GM23248 (cell line): Measurements from ENCODE around the gene HCN2. TPM values are rescaled to one million over a fixed set of nuclear protein-coding genes. Genes with fewer than 3 reads are reported as not detected.

ENCODE experiments used
- DNase-seq: peaks from one replicate; pipeline ENCODE4 v3.0.0-alpha.2; 2015
- H2AFZ ChIP-seq: fragments of 200-600 bp; sonication (generic); 2 replicates; pipeline ENCODE4 v1.6.1; 2016; ENCODE audit warnings: antibody characterized with exemption
- H3F3A ChIP-seq: fragments of 200-600 bp; sonication (generic); 2 replicates; pipeline ENCODE4 v1.6.1; 2016; ENCODE audit warnings: mild to moderate bottlenecking, antibody characterized with exemption, mixed run types; ENCODE audit not compliant: insufficient read depth
- H3K27ac ChIP-seq: fragments of 200-600 bp; sonication (generic); 2 replicates; pipeline ENCODE4 v1.5.1; 2016; ENCODE audit warnings: mild to moderate bottlenecking
- H3K27me3 ChIP-seq: fragments of 200-600 bp; sonication (generic); replicated peaks from 2 replicates; pipeline ENCODE4 v1.6.1; 2016; ENCODE audit warnings: mild to moderate bottlenecking; ENCODE audit not compliant: insufficient read depth
- H3K36me3 ChIP-seq: fragments of 200-600 bp; sonication (generic); 2 replicates; pipeline ENCODE4 v1.6.1; 2016; ENCODE audit warnings: low read depth, mild to moderate bottlenecking
- H3K4me1 ChIP-seq: fragments of 200-600 bp; sonication (generic); 2 replicates; pipeline ENCODE4 v1.6.1; 2016; ENCODE audit warnings: mild to moderate bottlenecking; ENCODE audit not compliant: insufficient read depth
- H3K4me2 ChIP-seq: fragments of 200-600 bp; sonication (generic); one replicate; pipeline ENCODE4 v1.6.1; 2016; ENCODE audit warnings: mild to moderate bottlenecking; ENCODE audit not compliant: unreplicated experiment
- H3K4me3 ChIP-seq: fragments of 200-600 bp; sonication (generic); 2 replicates; pipeline ENCODE4 v1.5.1; 2016; ENCODE audit warnings: mild to moderate bottlenecking
- H3K79me2 ChIP-seq: fragments of 200-600 bp; sonication (generic); 2 replicates; pipeline ENCODE4 v1.6.1; 2016; ENCODE audit warnings: mild to moderate bottlenecking; ENCODE audit not compliant: insufficient read depth
- H3K9ac ChIP-seq: fragments of 200-600 bp; sonication (generic); 2 replicates; pipeline ENCODE4 v1.6.1; 2016; ENCODE audit warnings: mild to moderate bottlenecking
- H3K9me2 ChIP-seq: fragments of 200-600 bp; sonication (generic); 2 replicates; pipeline ENCODE4 v1.6.1; 2016; ENCODE audit warnings: mixed run types, mild to moderate bottlenecking, moderate library complexity; ENCODE audit not compliant: insufficient read depth
- H3K9me3 ChIP-seq: fragments of 200-600 bp; sonication (generic); one replicate; pipeline ENCODE4 v1.6.1; 2017; ENCODE audit warnings: low read depth
- H4K20me1 ChIP-seq: fragments of 200-600 bp; sonication (generic); 2 replicates; pipeline ENCODE4 v1.6.0; 2016; ENCODE audit not compliant: insufficient read depth
- EZH2 ChIP-seq: fragments of 200-600 bp; sonication (generic); IDR thresholded peaks from 2 replicates; pipeline ENCODE4 v1.6.1; 2018; ENCODE audit warnings: antibody characterized with exemption, mild to moderate bottlenecking; ENCODE audit not compliant: insufficient read depth, poor library complexity, severe bottlenecking
- EZH2phosphoT487 ChIP-seq: fragments of 200-600 bp; sonication (generic); IDR thresholded peaks from 2 replicates; pipeline ENCODE4 v1.6.1; 2018; ENCODE audit warnings: antibody characterized with exemption, moderate library complexity, mild to moderate bottlenecking, low read depth; ENCODE audit not compliant: insufficient read depth
- WGBS, 2 experiments: methylation state at CpG; one replicate each; pipeline ENCODE4 v1.1.6; 2015 to 2017; ENCODE audit warnings: low lambda C conversion rate in 2 of 2, low coverage in 1 of 2; ENCODE audit errors: missing lambda C conversion rate in 2 of 2; 5-methylcytosine and 5-hydroxymethylcytosine counted together
- in situ Hi-C: fragments of 300-500 bp; cut with MboI; formaldehyde crosslinking; loops from 2 replicates; pipeline ENCODE4 v1.15.0; 2020
- polyA plus RNA-seq: library from polyadenylated mRNA; unstranded; fragments of >200 nt; fragmentation: Nextera tagmentation; extraction: Ambion mirVana; gene quantifications from 2 replicates; pipeline ENCODE4 v1.2.1, GENCODE V29; 2016
- total RNA-seq: library from RNA; depleted of rRNA; stranded (reverse); fragments of >200 nt; shearing (Covaris generic); gene quantifications from 2 replicates; pipeline ENCODE4 v1.2.3, GENCODE V29; 2014

The HCN2 gene
- total and polyA plus RNA-seq, 2 experiments from 2014 or later, result 0.14 to 3.1 TPM

DNA sequence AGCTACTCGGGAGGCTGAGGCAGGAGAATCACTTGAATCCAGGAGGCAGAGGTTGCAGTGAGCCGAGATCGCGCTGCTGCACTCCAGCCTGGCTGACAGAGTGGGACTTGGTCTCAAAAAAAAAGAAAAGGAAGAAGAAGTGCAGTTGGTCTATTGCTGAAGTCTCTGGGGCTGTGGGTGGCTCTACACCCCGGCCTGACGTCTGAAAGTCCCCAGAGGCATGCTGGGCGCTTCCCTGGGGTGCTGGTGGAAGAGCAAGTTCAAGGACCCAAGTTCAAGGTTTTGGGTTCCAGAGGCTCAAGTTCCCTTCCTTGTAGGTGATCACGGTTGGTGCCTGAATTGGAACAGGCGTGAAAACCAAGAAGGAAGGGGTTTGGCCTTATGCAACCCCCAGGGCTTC is 3.8 kb downstream of the HCN2 start:
- no peaks in the 10 kb centered on the region for H3K4me1 ChIP-seq
- no peak overlapping the region for H3K4me3 ChIP-seq
- no peaks in the 10 kb centered on the region for H4K20me1 ChIP-seq
- no peaks in the 10 kb centered on the region for H3F3A ChIP-seq
- no peak overlapping the region for H3K27ac ChIP-seq
- no peaks in the 10 kb centered on the region for H3K36me3 ChIP-seq
- no peak overlapping the region for H3K9ac ChIP-seq
- no peaks in the 10 kb centered on the region; the same call in 1 of the 2 replicates for H3K27me3 ChIP-seq
- H3K9me3 ChIP-seq, result no peaks in the 10 kb centered on the region
- H3K9me2 ChIP-seq, result no peaks in the 10 kb centered on the region
- in situ Hi-C loops, result no loop called here
- DNase-seq, result no peak
- TF ChIP-seq EZH2phosphoT487, result no peak
- no peak overlapping the region for H3K4me2 ChIP-seq
- no peaks in the 10 kb centered on the region for H3K79me2 ChIP-seq
- H2AFZ ChIP-seq, result no peak overlapping the region
- WGBS, 2 experiments, result 37 to 39% methylated on average over 9 of the region's 9 CpGs

- Histone ChIP-seq H3F3A (no peaks in the 10 kb centered on the region), H3K9ac (no peak overlapping the region), H3K9me2 (no peaks in the 10 kb centered on the region), H3K27me3 (no peaks in the 10 kb centered on the region; the same call in 1 of the 2 replicates), H3K4me2 (no peak overlapping the region), H3K9me3 (no peaks in the 10 kb centered on the region), H3K4me1 (no peaks in the 10 kb centered on the region), H3K36me3 (no peaks in the 10 kb centered on the region), H3K79me2 (no peaks in the 10 kb centered on the region), H3K27ac (no peak overlapping the region), H4K20me1 (no peaks in the 10 kb centered on the region), H3K4me3 (no peak overlapping the region), H2AFZ (no peak overlapping the region)
- no peak for DNase-seq
- in situ Hi-C loops, result no loop called here
- no peak for TF ChIP-seq EZH2
- no peak for TF ChIP-seq EZH2phosphoT487
- WGBS, 2 experiments, result 68 to 71% methylated on average over 20 to 24 of the region's 24 CpGs
Measured at GRCh38 chr19:594265-594870, 4.7 kb downstream of the HCN2 start.

GRCh38 chr19:595326-596262 is 5.9 kb downstream of the HCN2 start:
- Histone ChIP-seq H3K79me2 (no peaks in the 10 kb centered on the region), H3K27ac (no peak overlapping the region), H3F3A (no peaks in the 10 kb centered on the region), H3K4me3 (no peak overlapping the region), H3K9me3 (no peaks in the 10 kb centered on the region), H3K4me1 (no peaks in the 10 kb centered on the region), H3K27me3 (no peaks in the 10 kb centered on the region; the same call in 1 of the 2 replicates), H3K9me2 (no peaks in the 10 kb centered on the region), H2AFZ (no peak overlapping the region), H3K36me3 (no peaks in the 10 kb centered on the region), H3K4me2 (no peak overlapping the region), H4K20me1 (no peaks in the 10 kb centered on the region), H3K9ac (no peak overlapping the region)
- WGBS, 2 experiments, result 65 to 67% methylated on average over 40 to 42 of the region's 42 CpGs
- DNase-seq, result no peak
- in situ Hi-C loops, result no loop called here
- no peak for TF ChIP-seq EZH2phosphoT487
- TF ChIP-seq EZH2, result no peak

GRCh38 chr19:596263-596655 is 6.6 kb downstream of the HCN2 start:
- Histone ChIP-seq H3K4me1 (no peaks in the 10 kb centered on the region), H3F3A (no peaks in the 10 kb centered on the region), H3K4me2 (no peak overlapping the region), H3K79me2 (no peaks in the 10 kb centered on the region), H3K9ac (no peak overlapping the region), H3K36me3 (no peaks in the 10 kb centered on the region), H3K27ac (no peak overlapping the region), H3K27me3 (no peaks in the 10 kb centered on the region; the same call in 1 of the 2 replicates), H2AFZ (no peak overlapping the region), H3K9me2 (no peaks in the 10 kb centered on the region), H3K9me3 (no peaks in the 10 kb centered on the region), H3K4me3 (no peak overlapping the region), H4K20me1 (no peaks in the 10 kb centered on the region)
- in situ Hi-C loops, result no loop called here
- WGBS, 2 experiments, result 75 to 79% methylated on average over 16 of the region's 16 CpGs
- no peak for TF ChIP-seq EZH2
- DNase-seq, result no peak
